ENCODE measurements around the gene ZHX3. TPM values are rescaled to one million over a fixed set of nuclear protein-coding genes. Genes with fewer than 3 reads are reported as not detected.
A peak's percentile ranks its signal among the peaks of the same experiment; 100 is the strongest.

The ZHX3 gene
- total and polyA plus RNA-seq, 2 of the 13 experiments (the other 11 are each of a cell fraction or from before 2014, with no cell fraction given): 8.4 to 11.7 TPM

DNA sequence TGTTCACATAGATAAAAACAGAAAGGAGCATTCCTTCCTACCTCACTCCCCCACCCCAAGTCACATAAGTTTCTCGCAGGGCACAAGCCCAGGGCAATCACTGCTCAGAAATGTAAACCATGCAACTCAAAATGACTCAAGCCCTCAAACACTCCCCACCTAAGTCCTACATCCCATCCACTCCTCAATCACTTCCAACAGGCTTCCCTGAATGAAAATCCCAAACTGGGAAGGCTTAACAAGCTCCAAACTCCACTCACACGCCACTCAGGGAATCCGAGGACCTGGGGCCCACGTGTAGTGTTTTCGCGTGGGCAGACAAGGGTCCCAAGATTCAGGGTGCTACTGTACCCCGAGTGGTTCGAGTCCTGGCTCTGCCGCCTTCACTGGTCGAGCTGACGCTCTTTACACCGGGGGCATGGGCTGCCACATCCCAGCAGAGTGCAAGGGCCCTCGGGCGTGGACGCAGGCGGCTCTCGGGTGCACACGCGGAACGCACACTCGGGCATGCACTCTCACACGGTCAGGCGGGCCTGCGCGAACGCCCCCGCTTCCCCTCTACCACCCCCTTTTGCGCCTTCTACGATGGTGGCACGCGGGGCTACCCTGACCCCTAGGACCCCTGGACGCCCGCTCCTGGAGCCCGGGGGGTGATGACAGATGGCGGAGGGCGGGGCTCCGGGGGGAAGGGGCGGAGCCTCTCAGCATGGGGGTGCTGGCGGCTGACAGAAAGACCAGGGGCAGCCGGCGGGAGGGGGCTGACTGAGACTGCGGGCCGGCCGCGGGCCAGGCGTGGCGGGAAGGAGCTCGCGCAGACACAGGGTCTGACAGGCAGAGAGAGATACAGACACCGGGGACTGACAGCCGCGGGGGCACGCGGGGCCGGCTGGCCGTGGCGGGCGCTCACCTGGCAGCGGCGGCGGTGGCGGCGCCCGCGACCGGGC lies 657 bp downstream of the ZHX3 start (continued):
- TF ChIP-seq, protein P1, sequence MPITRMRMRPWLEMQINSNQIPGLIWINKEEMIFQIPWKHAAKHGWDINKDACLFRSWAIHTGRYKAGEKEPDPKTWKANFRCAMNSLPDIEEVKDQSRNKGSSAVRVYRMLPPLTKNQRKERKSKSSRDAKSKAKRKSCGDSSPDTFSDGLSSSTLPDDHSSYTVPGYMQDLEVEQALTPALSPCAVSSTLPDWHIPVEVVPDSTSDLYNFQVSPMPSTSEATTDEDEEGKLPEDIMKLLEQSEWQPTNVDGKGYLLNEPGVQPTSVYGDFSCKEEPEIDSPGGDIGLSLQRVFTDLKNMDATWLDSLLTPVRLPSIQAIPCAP (CRISPR knock-in tag; IDR thresholded peaks at IDR 0.05; ENCODE audit: low read depth): no peak
- TF ChIP-seq REPIN1 (CRISPR knock-in tag; IDR thresholded peaks at IDR 0.05; ENCODE audit: borderline replicate concordance, low read depth) (no peak), ZNF382 (CRISPR knock-in tag; IDR thresholded peaks at IDR 0.05; ENCODE audit: borderline replicate concordance) (no peak), PCBP1 (IDR thresholded peaks at IDR 0.05; ENCODE audit: borderline replicate concordance, low read depth, low read length) (no peak), HNF4A (CRISPR knock-in tag; IDR thresholded peaks at IDR 0.05) (peak; percentile 40; the same call in 1 of the 2 replicates), ELF4 (CRISPR knock-in tag; IDR thresholded peaks at IDR 0.05; ENCODE audit: borderline replicate concordance) (no peak; the same call in 1 of the 2 replicates)

DNA sequence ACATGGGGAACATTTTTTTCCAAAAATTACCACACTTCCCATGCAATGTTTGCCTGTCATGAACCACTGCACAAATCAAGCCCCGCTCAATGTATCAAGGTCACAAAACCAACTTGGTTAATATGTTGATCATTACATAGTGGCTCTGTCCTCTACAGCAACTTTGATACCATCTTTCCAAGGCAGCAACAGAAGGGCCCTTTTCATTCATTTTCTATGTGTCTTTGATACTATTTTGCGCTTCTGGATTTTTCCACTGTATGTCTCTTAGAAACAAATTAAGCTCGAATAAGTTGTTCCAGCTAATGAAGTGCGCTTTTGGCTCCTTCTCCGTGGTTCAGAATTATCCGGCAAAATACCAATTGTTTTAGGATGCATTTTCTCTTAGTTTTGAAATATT lies 1.5 kb downstream of the ZHX3 start:
- H2AFZ ChIP-seq (ENCODE audit: low read length): no peak overlapping the region
- no peaks in the 10 kb centered on the region for H3K9me3 ChIP-seq (ENCODE audit: low read length)
- peak overlapping the region; percentile 54 for H3K27ac ChIP-seq (ENCODE audit: extremely low read length, insufficient read depth, low read length)
- peak overlapping the region; percentile 72; the same call in 1 of the 2 replicates for H3K9ac ChIP-seq (ENCODE audit: insufficient read depth, low read depth, low read length)
- TSS peak; percentile 75 for BruUV-seq (replicated peaks)
- POLR2A ChIA-PET: interaction anchor here (1.5 kb wide), 1 partner anchor 302 kb away, joined by 3 read pairs; the partner anchor contains the start of gene CHD6
- DNase-seq (ENCODE audit: low spot score): peak; percentile 46
- TF ChIP-seq THYN1 (CRISPR knock-in tag; IDR thresholded peaks at IDR 0.05; ENCODE audit: borderline replicate concordance, low read depth): 0 out of 2 replicates have a peak, but pooled peaks have one; percentile 60
- TF ChIP-seq ZNF564 (CRISPR knock-in tag; IDR thresholded peaks at IDR 0.05): 0 out of 2 replicates have a peak, but pooled peaks have one; percentile 25
- TF ChIP-seq, protein P2, sequence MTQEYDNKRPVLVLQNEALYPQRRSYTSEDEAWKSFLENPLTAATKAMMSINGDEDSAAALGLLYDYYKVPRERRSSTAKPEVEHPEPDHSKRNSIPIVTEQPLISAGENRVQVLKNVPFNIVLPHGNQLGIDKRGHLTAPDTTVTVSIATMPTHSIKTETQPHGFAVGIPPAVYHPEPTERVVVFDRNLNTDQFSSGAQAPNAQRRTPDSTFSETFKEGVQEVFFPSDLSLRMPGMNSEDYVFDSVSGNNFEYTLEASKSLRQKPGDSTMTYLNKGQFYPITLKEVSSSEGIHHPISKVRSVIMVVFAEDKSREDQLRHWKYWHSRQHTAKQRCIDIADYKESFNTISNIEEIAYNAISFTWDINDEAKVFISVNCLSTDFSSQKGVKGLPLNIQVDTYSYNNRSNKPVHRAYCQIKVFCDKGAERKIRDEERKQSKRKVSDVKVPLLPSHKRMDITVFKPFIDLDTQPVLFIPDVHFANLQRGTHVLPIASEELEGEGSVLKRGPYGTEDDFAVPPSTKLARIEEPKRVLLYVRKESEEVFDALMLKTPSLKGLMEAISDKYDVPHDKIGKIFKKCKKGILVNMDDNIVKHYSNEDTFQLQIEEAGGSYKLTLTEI (CRISPR knock-in tag; conservative IDR thresholded peaks at IDR 0.05): no peak
- 0 out of 2 replicates have a peak, but pooled peaks have one; percentile 11 for TF ChIP-seq ZNF670 (CRISPR knock-in tag; IDR thresholded peaks at IDR 0.05; ENCODE audit: borderline replicate concordance)
- 0 out of 2 replicates have a peak, but pooled peaks have one; percentile 20 for TF ChIP-seq LCORL (IDR thresholded peaks at IDR 0.05)
- TF ChIP-seq LCORL (CRISPR knock-in tag; IDR thresholded peaks at IDR 0.05): no peak
- TF ChIP-seq FOSL2 (CRISPR knock-in tag; IDR thresholded peaks at IDR 0.05): no peak
- FAIRE-seq: peak; percentile 59
- H3K4me3 ChIP-seq (replicated peaks in 1 of 3; ENCODE audit: insufficient read depth in 1 of 3, low read depth in 2 of 3, low read length in 3 of 3): peak overlapping the region in 2 of 3 experiments; percentile 91 to 95; a peak in 3 of 6 replicates
- peak overlapping the region; percentile 99 for H3K4me2 ChIP-seq (ENCODE audit: low read depth, low read length)
- H3K4me1 ChIP-seq (ENCODE audit: insufficient read depth, low read length): peaks cover 36% of the 10 kb centered on the region
- CTCF ChIA-PET (ENCODE audit: low intra/inter-chr PET ratio, low total read pairs): no interaction called here
- in situ Hi-C loops (cut with HindIII; ENCODE audit: extremely low pct_ligation_motif_present, low pct_unique_long_range_greater_than_20kb) (no loop called here), intact Hi-C loops (cut with micrococcal nuclease; ENCODE audit: unreplicated experiment) (loop anchor here (5.0 kb wide), 1 partner anchor 84 kb away; no protein-coding TSS in a partner anchor)
- H3K36me3 ChIP-seq (replicated peaks in 1 of 2; ENCODE audit: control insufficient read depth in 1 of 2, insufficient read depth in 2 of 2, low read length in 2 of 2): no peaks in the 10 kb centered on the region
- H3K27me3 ChIP-seq (ENCODE audit: control insufficient read depth in 1 of 2, insufficient read depth in 2 of 2, low read length in 2 of 2): peaks cover 0 to 3% of the 10 kb centered on the region in 2 experiments; a peak in 1 of 5 replicates
- peaks cover 15% of the 10 kb centered on the region for H3K79me2 ChIP-seq (ENCODE audit: insufficient read depth, low read length)
- 59% methylated on average over 6 of the region's 6 CpGs for WGBS (ENCODE audit: low lambda C conversion rate)
- ATAC-seq: no peak
- no peaks in the 10 kb centered on the region for H4K20me1 ChIP-seq (ENCODE audit: insufficient read depth, low read length)
